GM23338 (cell line): ENCODE results near the gene POU4F3.

Source experiments
- CREB1 ChIP-seq: fragments of 250-450 bp; sonication (Bioruptor Pico); IDR thresholded peaks from 2 replicates; pipeline ENCODE4 v1.5.0; 2020; ENCODE audit warnings: low read depth, mild to moderate bottlenecking, moderate library complexity
- CTCF ChIP-seq, 2 experiments: fragments of 200-600 bp in 1 of 2; sonication (generic) in 1 of 2; conservative IDR thresholded peaks; 2 replicates each; pipeline versions ENCODE4 v1.5.1 to v1.6.1; 2016 to 2017; ENCODE audit warnings: antibody characterized with exemption in 2 of 2, low read depth in 2 of 2, mild to moderate bottlenecking in 2 of 2, moderate library complexity in 1 of 2
- ETS1 ChIP-seq: IDR thresholded peaks from 2 replicates; pipeline ENCODE4 v1.6.1; 2016; ENCODE audit warnings: antibody characterized with exemption
- EZH2 ChIP-seq: fragments of 200-600 bp; sonication (generic); IDR thresholded peaks from one replicate; pipeline ENCODE4 v1.8.0; 2017; ENCODE audit warnings: antibody characterized with exemption, mild to moderate bottlenecking, low read depth; ENCODE audit not compliant: unreplicated experiment
- EZH2phosphoT487 ChIP-seq: fragments of 200-600 bp; sonication (generic); IDR thresholded peaks from one replicate; pipeline ENCODE4 v1.8.1; 2018; ENCODE audit warnings: antibody characterized with exemption; ENCODE audit not compliant: unreplicated experiment
- JUNB ChIP-seq: IDR thresholded peaks from one replicate; pipeline ENCODE4 v1.6.1; 2016; ENCODE audit warnings: antibody characterized with exemption; ENCODE audit not compliant: unreplicated experiment
- NANOG ChIP-seq: IDR thresholded peaks from 2 replicates; pipeline ENCODE4 v1.6.1; 2016; ENCODE audit warnings: antibody characterized with exemption, borderline replicate concordance
- POLR2AphosphoS5 ChIP-seq: IDR thresholded peaks from 2 replicates; pipeline ENCODE4 v1.6.1; 2016; ENCODE audit warnings: antibody characterized with exemption, low read depth
- REST ChIP-seq: IDR thresholded peaks from one replicate; pipeline ENCODE4 v1.6.1; 2018; ENCODE audit warnings: antibody characterized with exemption; ENCODE audit not compliant: unreplicated experiment
- STAT1 ChIP-seq: IDR thresholded peaks from one replicate; pipeline ENCODE4 v1.6.1; 2016; ENCODE audit warnings: antibody characterized with exemption; ENCODE audit not compliant: unreplicated experiment
- ZNF114 ChIP-seq: fragments of 250-450 bp; sonication (Bioruptor Pico); IDR thresholded peaks from 2 replicates; pipeline ENCODE4 v1.5.0; 2020; ENCODE audit warnings: mild to moderate bottlenecking, moderate library complexity
- ZNF331 ChIP-seq: fragments of 250-450 bp; sonication (Bioruptor Pico); IDR thresholded peaks from 2 replicates; pipeline ENCODE4 v1.5.0; 2020; ENCODE audit warnings: low read depth, mild to moderate bottlenecking, moderate library complexity
- ZNF462 ChIP-seq: fragments of 250-450 bp; sonication (Bioruptor Pico); IDR thresholded peaks from 2 replicates; pipeline ENCODE4 v1.5.0; 2020; ENCODE audit warnings: mild to moderate bottlenecking, moderate library complexity

GRCh38 chr5:146359836-146360235, 21.2 kb downstream of the POU4F3 start:
- TF ChIP-seq CTCF (conservative IDR thresholded peaks at IDR 0.05; ENCODE audit: low read depth in 2 of 2) (no peak), ETS1 (no peak), POLR2AphosphoS5 (no peak), EZH2phosphoT487 (no peak), EZH2 (no peak), REST (no peak), CREB1 (CRISPR knock-in tag) (no peak), NANOG (no peak), STAT1 (no peak), ZNF331 (CRISPR knock-in tag) (no peak), JUNB (no peak), ZNF114 (no peak), ZNF462 (CRISPR knock-in tag) (no peak)
